ENCODE data around the gene ATAD2B.
"Not testable (repeated sequence)": the region's sequence is repeated elsewhere in the genome, so short reads cannot be mapped to it uniquely, and the experiment has no call there.

ATAD2B gene

GRCh38 chr2:23926750-23927571 is at the start of gene ATAD2B:
ATAD2B (minus strand) TSS chr2:23927123; CDS start chr2:23926770, 353 bp downstream.
- in situ Hi-C loops (cut with MboI; ENCODE audit: low sequenced_read_pairs) = no loop called here

DNA sequence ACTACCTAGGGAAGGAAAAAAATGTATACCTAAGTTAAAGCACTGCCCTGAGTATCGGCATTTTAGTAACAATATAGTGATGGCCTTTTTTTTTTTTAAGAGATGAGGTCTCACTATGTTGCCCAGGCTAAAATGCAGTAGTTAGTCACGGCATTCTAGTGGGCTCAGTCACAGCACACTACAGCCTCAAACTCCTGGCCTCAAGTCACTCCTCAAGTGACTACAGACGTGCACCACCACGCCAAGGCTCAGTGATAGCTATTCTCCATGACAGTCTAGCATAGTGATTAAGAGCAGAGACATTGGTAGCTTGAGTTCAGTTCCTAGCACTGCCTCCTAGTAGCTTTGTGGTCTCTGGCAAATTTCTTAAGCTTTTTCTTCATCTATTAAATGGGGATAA is 40.9 kb upstream of the ATAD2B start:
- in situ Hi-C loops (cut with MboI; ENCODE audit: low sequenced_read_pairs) = no loop called here

DNA sequence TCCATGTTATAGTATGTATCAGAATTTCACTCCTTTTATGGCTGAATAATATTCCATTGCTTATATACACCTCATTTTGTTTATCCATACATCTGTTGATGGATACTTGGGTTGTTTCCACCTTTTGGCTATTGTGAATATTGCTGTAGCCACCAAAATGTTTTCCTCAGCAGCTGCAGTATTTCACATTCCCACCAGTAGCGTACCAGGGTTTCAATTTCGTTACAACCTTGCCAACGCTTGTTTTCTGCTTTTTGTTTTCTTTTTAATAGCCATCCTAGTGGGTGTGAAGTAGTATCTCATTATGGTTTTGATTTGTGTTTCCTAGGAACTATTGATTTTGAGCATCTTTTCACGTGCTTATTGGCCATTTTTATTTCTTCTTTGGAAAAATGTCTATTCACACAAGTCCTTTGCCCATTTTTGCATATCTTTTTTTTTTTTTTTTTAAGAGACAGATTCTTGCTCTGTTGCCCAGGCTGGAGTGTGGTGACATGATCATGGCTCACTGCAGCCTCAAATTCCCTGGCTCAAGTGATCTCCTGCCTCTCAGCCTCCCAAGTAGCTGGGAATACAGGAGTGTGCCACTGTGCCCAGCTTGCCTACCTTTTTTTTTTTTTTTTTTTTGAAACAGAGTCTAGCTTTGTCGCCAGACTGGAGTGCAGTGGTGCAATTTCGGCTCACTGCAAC is 27.5 kb upstream of the ATAD2B start:
- in situ Hi-C loops (cut with MboI; ENCODE audit: low sequenced_read_pairs) = no loop called here

GRCh38 chr2:23953625-23954024 is 26.7 kb upstream of the ATAD2B start:
- in situ Hi-C loops (cut with MboI; ENCODE audit: low sequenced_read_pairs) = no loop called here

- in situ Hi-C loops (cut with MboI; ENCODE audit: low sequenced_read_pairs) = not testable (repeated sequence)
These were observed 25.6 kb upstream of the ATAD2B start for GRCh38 chr2:23952558-23952957.

DNA sequence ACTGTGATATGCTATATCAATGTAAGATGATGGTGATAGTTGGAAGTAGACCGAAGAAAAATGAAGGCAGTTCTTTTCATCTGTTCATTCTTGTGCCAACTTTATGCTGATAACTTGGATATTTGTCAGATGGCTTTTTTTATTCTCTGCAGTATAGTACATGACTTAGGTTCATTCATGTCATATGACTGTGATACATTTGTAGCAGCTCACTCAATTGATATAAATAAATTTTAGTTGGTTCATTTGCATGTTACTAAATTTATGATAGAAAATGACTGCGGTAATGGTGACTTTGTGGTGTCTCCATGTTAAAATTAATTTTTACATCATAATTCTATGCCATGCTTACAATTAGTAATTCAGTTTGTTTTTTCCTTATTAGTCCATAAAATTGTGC is 20.4 kb upstream of the ATAD2B start:
- in situ Hi-C loops (cut with MboI; ENCODE audit: low sequenced_read_pairs) = no loop called here

DNA sequence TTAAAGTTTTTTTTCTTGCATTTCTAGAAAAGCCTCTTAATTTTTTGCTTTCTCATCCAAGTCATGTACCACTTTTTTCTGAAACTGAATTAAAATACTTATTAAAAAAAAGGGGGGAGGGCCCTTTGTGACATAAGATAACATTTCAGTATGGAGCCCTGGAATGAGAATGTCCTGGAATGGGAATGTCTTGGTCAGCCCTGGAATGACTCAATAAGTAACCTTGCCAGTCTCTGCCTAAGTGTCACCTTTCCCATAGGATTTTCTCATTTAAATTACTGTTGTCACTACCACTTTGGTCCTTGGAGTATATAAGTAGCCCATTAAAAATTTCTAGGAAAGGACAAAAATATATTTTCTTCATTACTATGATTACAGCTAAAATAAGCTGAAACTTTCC is 18.1 kb upstream of the ATAD2B start:
- in situ Hi-C loops (cut with MboI; ENCODE audit: low sequenced_read_pairs) = no loop called here

GRCh38 chr2:23944527-23944926 is 17.6 kb upstream of the ATAD2B start:
- in situ Hi-C loops (cut with MboI; ENCODE audit: low sequenced_read_pairs) = no loop called here

DNA sequence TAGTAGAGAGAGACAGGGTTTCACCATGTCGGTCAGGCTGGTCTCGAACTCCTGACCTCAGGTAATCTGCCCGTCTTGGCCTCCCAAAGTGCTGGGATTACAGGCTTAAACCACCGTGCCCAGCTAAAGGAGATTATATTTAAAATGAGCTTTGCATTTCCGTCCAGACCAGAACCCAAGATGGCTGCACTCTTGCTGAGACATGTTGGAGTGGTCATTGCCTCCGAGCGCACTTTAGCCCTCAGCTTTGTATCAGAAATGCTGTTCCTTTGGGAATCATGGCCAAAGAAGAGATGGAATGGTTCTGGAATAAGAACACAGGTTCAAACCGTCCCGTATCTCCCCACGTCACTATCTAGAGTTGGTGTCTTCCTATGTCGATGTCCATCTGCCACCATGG is 16.7 kb upstream of the ATAD2B start:
- in situ Hi-C loops (cut with MboI; ENCODE audit: low sequenced_read_pairs) = no loop called here

GRCh38 chr2:23941644-23942043 is 14.7 kb upstream of the ATAD2B start:
- in situ Hi-C loops (cut with MboI; ENCODE audit: low sequenced_read_pairs) = no loop called here

- in situ Hi-C loops (cut with MboI; ENCODE audit: low sequenced_read_pairs) = no loop called here
These were observed 14.0 kb upstream of the ATAD2B start for GRCh38 chr2:23940718-23941620.

GRCh38 chr2:23939987-23940717 is 13.2 kb upstream of the ATAD2B start, which contains the start of gene UBXN2A:
UBXN2A (plus strand) TSS chr2:23940463; CDS start chr2:23958315, 17,852 bp downstream.
- in situ Hi-C loops (cut with MboI; ENCODE audit: low sequenced_read_pairs) = no loop called here

- in situ Hi-C loops (cut with MboI; ENCODE audit: low sequenced_read_pairs) = no loop called here
These were observed 7.3 kb upstream of the ATAD2B start for GRCh38 chr2:23934259-23934658.

DNA sequence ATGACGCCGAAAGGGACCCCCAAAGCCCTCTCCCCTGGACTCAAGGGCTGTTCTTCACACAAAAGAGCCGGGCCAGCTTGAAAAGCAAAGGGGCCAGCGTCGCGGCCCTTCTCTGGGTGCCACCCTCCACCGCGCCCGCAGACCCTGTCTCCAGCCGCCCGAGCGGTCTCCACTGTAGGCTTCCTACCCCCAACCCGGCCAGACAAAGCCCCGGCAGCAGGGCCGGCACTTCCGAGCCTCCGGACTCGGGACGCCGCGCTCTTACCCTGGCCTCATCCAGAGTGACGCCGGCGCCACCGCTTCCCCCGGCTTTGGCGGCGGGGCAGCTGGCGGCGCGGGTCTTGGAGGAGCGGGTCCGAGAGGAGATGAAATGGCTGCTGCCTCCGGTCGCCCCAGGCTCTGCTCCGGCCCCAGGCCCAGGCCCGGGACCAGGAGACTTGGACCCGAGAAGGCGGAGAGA is 603 bp downstream of the ATAD2B start:
- in situ Hi-C loops (cut with MboI; ENCODE audit: low sequenced_read_pairs) = no loop called here

- in situ Hi-C loops (cut with MboI; ENCODE audit: low sequenced_read_pairs) = no loop called here
These were observed 1.1 kb downstream of the ATAD2B start for GRCh38 chr2:23925702-23926289.

DNA sequence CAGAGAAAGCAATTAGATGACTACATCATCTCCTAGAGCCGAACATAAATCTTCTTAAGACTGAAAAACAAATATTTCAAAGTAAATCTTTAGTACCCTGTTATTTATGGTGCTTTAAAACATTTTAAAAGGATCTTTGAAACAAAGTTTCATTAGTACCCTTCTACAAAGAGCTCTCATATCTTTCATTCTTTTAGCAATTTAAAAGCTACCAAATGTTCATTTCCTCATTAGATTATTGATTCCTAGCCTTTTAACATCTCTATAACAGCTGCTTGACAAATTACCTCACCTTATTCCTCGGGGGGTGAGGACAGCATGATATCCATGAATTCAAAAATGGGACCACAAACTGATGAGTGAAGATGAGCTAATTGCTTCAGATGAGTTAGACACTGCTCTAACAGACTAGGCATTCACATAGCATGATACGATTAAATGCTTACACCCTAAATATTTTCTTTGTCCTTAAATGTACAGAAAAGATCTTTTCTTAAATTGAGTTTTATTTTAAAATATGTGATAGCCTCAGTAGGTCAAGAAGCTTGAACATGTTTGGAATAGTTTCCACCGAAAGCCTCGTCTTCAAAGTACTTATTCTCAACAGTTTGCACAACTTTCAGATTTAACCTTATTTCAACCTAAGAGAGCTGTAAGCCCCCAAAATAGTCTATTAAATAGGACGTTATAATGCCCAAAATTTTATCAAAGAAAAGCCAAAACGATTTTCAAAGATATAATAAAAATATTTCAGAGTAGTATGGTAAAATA is 2.1 kb downstream of the ATAD2B start:
- in situ Hi-C loops (cut with MboI; ENCODE audit: low sequenced_read_pairs) = no loop called here

- in situ Hi-C loops (cut with MboI; ENCODE audit: low sequenced_read_pairs) = no loop called here
These were observed 8.0 kb downstream of the ATAD2B start for GRCh38 chr2:23918837-23919489.

DNA sequence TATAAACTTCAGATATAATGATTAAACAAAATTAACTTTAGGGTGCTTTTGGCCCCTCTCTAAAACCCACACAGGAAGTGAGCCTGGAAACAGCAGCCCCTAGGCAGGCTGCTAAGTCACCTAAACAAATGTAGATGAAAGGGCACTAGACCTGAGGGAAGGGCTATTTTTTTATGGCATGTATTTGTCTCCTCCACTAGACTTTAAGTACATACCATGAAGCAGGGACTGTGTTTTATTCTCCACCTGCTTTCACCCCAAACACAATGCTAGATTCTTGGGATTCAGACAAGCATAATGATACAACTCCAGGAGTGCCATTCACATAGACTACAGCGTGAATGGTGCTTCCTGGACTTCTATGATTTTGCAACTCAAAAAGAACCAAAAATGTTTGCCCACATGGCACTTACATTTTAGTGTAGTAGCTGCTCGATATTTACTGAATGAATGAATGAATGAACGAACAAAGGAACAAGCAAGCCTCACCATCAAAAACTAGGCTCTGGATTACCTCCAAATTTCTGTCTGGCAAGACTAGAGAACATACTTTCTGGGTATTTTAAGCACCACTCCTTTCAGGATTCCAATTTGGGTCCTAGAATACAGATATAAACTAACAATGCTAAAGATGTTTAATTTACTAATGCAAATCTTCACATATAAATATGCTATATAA is 10.1 kb downstream of the ATAD2B start:
- in situ Hi-C loops (cut with MboI; ENCODE audit: low sequenced_read_pairs) = no loop called here
